Astrocyte (in vitro differentiated cells and primary cell): Measurements from ENCODE around the gene NLN. TPM values are rescaled to one million over a fixed set of nuclear protein-coding genes. Genes with fewer than 3 reads are reported as not detected.

Experiments used
- DNase-seq: peaks from one replicate; pipeline ENCODE4 v3.0.0-alpha.2; 2010; ENCODE audit warnings: low read depth
- FAIRE-seq: peaks from 2 replicates; lab custom pipeline; 2011; peaks lifted over from hg19 to GRCh38; lab: Jason Lieb, UNC
- H2AFZ ChIP-seq: 2 replicates; pipeline ENCODE4 v1.6.0; 2012; ENCODE audit warnings: low read depth, low read length, inconsistent platforms
- H3K27ac ChIP-seq: 2 replicates; pipeline ENCODE4 v1.5.1; 2011; ENCODE audit warnings: low read depth, low read length, inconsistent platforms
- H3K27me3 ChIP-seq: 2 replicates; pipeline ENCODE4 v1.6.0; 2011; ENCODE audit warnings: low read length, inconsistent platforms; ENCODE audit not compliant: insufficient read depth
- H3K36me3 ChIP-seq: 2 replicates; pipeline ENCODE4 v1.5.1; 2011; ENCODE audit warnings: low read length, inconsistent platforms; ENCODE audit not compliant: insufficient read depth
- H3K4me1 ChIP-seq: 2 replicates; pipeline ENCODE4 v1.5.1; 2011; ENCODE audit warnings: low read length, inconsistent platforms; ENCODE audit not compliant: insufficient read depth
- H3K4me2 ChIP-seq: 2 replicates; pipeline ENCODE4 v1.6.0; 2012; ENCODE audit warnings: low read length, inconsistent platforms
- H3K4me3 ChIP-seq: 2 replicates; pipeline ENCODE4 v1.5.1; 2011; ENCODE audit warnings: low read depth, mild to moderate bottlenecking, low read length, inconsistent platforms; ENCODE audit not compliant: insufficient read depth
- H3K79me2 ChIP-seq: 2 replicates; pipeline ENCODE4 v1.6.0; 2012; ENCODE audit warnings: mild to moderate bottlenecking, low read length, inconsistent platforms; ENCODE audit not compliant: insufficient read depth
- H3K9ac ChIP-seq: 2 replicates; pipeline ENCODE4 v1.6.0; 2012; ENCODE audit warnings: mild to moderate bottlenecking, low read length, inconsistent platforms
- H3K9me3 ChIP-seq: 2 replicates; pipeline ENCODE4 v1.5.1; 2012; ENCODE audit warnings: low read depth, mild to moderate bottlenecking, low read length, inconsistent platforms; ENCODE audit not compliant: insufficient read depth
- H4K20me1 ChIP-seq: 2 replicates; pipeline ENCODE4 v1.6.0; 2012; ENCODE audit warnings: low read length, inconsistent platforms; ENCODE audit not compliant: insufficient read depth
- H3K27ac Mint-ChIP-seq: one replicate; pipeline ENCODE4 v1.8.0; 2021; ENCODE audit warnings: mild to moderate bottlenecking, mixed read lengths; ENCODE audit not compliant: unreplicated experiment
- H3K27me3 Mint-ChIP-seq: one replicate; pipeline ENCODE4 v1.8.0; 2021; ENCODE audit warnings: low read depth, mixed read lengths; ENCODE audit not compliant: unreplicated experiment
- H3K36me3 Mint-ChIP-seq: one replicate; pipeline ENCODE4 v1.8.0; 2021; ENCODE audit warnings: low read depth, mixed read lengths; ENCODE audit not compliant: unreplicated experiment
- H3K4me1 Mint-ChIP-seq: one replicate; pipeline ENCODE4 v1.8.0; 2021; ENCODE audit warnings: low read depth, mixed read lengths; ENCODE audit not compliant: unreplicated experiment
- H3K4me3 Mint-ChIP-seq: one replicate; pipeline ENCODE4 v1.8.0; 2021; ENCODE audit warnings: mild to moderate bottlenecking, moderate library complexity, mixed read lengths; ENCODE audit not compliant: unreplicated experiment
- H3K9me3 Mint-ChIP-seq: one replicate; pipeline ENCODE4 v1.8.0; 2021; ENCODE audit warnings: mild to moderate bottlenecking, mixed read lengths; ENCODE audit not compliant: unreplicated experiment
- CTCF ChIP-seq: IDR thresholded peaks from 2 replicates; pipeline ENCODE4 v1.5.1; 2011; ENCODE audit warnings: low read depth, mild to moderate bottlenecking, inconsistent platforms, low read length, moderate library complexity; ENCODE audit not compliant: insufficient read depth
- EZH2 ChIP-seq: IDR thresholded peaks from 2 replicates; pipeline ENCODE4 v1.6.1; 2012; ENCODE audit warnings: mild to moderate bottlenecking, low read length, inconsistent platforms; ENCODE audit not compliant: insufficient read depth
- total RNA-seq: library from RNA; stranded (reverse); gene quantifications from 2 replicates; pipeline ENCODE4 v1.2.1, GENCODE V29; 2021

Gene NLN
- total RNA-seq, 1 donor from 2014 or later: 65.2 TPM

- Mint-ChIP-seq H3K9me3 (no peaks in the 10 kb centered on the region), H3K36me3 (peaks cover 5% of the 10 kb centered on the region), H3K4me3 (peak overlapping the region; percentile 2), H3K27ac (peak overlapping the region; percentile 49), H3K4me1 (peaks cover 19% of the 10 kb centered on the region), H3K27me3 (no peaks in the 10 kb centered on the region)
- Histone ChIP-seq H3K9ac (no peak overlapping the region), H3K9me3 (no peaks in the 10 kb centered on the region), H3K36me3 (peaks cover 2% of the 10 kb centered on the region), H4K20me1 (no peaks in the 10 kb centered on the region), H3K27me3 (no peaks in the 10 kb centered on the region), H2AFZ (no peak overlapping the region), H3K4me2 (no peak overlapping the region), H3K79me2 (no peaks in the 10 kb centered on the region), H3K4me3 (no peak overlapping the region), H3K4me1 (peaks cover 7% of the 10 kb centered on the region), H3K27ac (no peak overlapping the region)
- DNase-seq (peak; percentile 39), FAIRE-seq (no peak)
- TF ChIP-seq EZH2 (no peak), CTCF (no peak)
Observed at GRCh38 chr5:65823204-65823603, 101.2 kb downstream of the NLN start.

GRCh38 chr5:65823845-65824445 is 101.9 kb downstream of the NLN start:
- H3K9me3 Mint-ChIP-seq: no peaks in the 10 kb centered on the region
- H3K27ac ChIP-seq: no peak overlapping the region
- no peak for FAIRE-seq

More at GRCh38 chr5:65823845-65824445, 101.9 kb downstream of the NLN start:
- no peaks in the 10 kb centered on the region for H3K27me3 Mint-ChIP-seq
- Histone ChIP-seq H3K79me2 (no peaks in the 10 kb centered on the region), H3K4me3 (no peak overlapping the region), H2AFZ (no peak overlapping the region), H3K4me1 (peaks cover 7% of the 10 kb centered on the region), H3K9me3 (no peaks in the 10 kb centered on the region), H3K4me2 (no peak overlapping the region), H3K9ac (no peak overlapping the region), H4K20me1 (no peaks in the 10 kb centered on the region), H3K36me3 (peaks cover 2% of the 10 kb centered on the region), H3K27me3 (no peaks in the 10 kb centered on the region)
- H3K36me3 Mint-ChIP-seq: peaks cover 5% of the 10 kb centered on the region
- H3K4me1 Mint-ChIP-seq: peaks cover 16% of the 10 kb centered on the region
- peak overlapping the region; percentile 49 for H3K27ac Mint-ChIP-seq
- H3K4me3 Mint-ChIP-seq: peak overlapping the region; percentile 29
- TF ChIP-seq CTCF (no peak), EZH2 (no peak)
- no peak for DNase-seq
